Stimulated activated CD8-positive, alpha-beta memory T cell treated with anti-CD3 and anti-CD28 coated beads, Interleukin-12 subunit alpha, Interleukin-12 subunit beta, amount 100 ng/mL, for 1 hour (primary cell): ENCODE results near the gene C15orf39.

Source experiments
- DNase-seq: peaks from one replicate; pipeline ENCODE4 v3.0.0-alpha.2; 2020; ENCODE audit warnings: low read depth

C15orf39 gene

GRCh38 chr15:75172284-75172820, 29.3 kb upstream of the C15orf39 start:
- no peak for DNase-seq

- no peak for DNase-seq
Observed at GRCh38 chr15:75174102-75174501, 27.6 kb upstream of the C15orf39 start.

- DNase-seq = no peak
Observed at GRCh38 chr15:75174729-75175128, 27.0 kb upstream of the C15orf39 start.

GRCh38 chr15:75176396-75176761, 25.3 kb upstream of the C15orf39 start:
- no peak for DNase-seq

- no peak for DNase-seq
Observed at GRCh38 chr15:75177360-75178071, 24.2 kb upstream of the C15orf39 start.

- DNase-seq = no peak
Observed at GRCh38 chr15:75178171-75178937, 23.3 kb upstream of the C15orf39 start.

GRCh38 chr15:75178938-75179745, 22.5 kb upstream of the C15orf39 start:
- DNase-seq = no peak

- DNase-seq = no peak
Observed at GRCh38 chr15:75179746-75180140, 21.9 kb upstream of the C15orf39 start.

- no peak for DNase-seq
Observed at GRCh38 chr15:75181780-75182179, 19.9 kb upstream of the C15orf39 start.

GRCh38 chr15:75182187-75183131, 19.2 kb upstream of the C15orf39 start:
- DNase-seq = no peak

GRCh38 chr15:75185271-75186029, 16.2 kb upstream of the C15orf39 start:
- no peak for DNase-seq

- DNase-seq = no peak
Observed at GRCh38 chr15:75186044-75186443, 15.6 kb upstream of the C15orf39 start.

- DNase-seq = no peak
Observed at GRCh38 chr15:75188499-75188898, 13.2 kb upstream of the C15orf39 start.

- DNase-seq = no peak
Observed at GRCh38 chr15:75191235-75191634, 10.4 kb upstream of the C15orf39 start.

GRCh38 chr15:75192307-75192706, 9.4 kb upstream of the C15orf39 start:
- DNase-seq = no peak

GRCh38 chr15:75193272-75193671, 8.4 kb upstream of the C15orf39 start:
- DNase-seq = no peak

- no peak for DNase-seq
Observed at GRCh38 chr15:75193976-75194375, 7.7 kb upstream of the C15orf39 start.

GRCh38 chr15:75194397-75194796, 7.3 kb upstream of the C15orf39 start:
- no peak for DNase-seq

- DNase-seq = no peak
Observed at GRCh38 chr15:75195122-75195765, 6.4 kb upstream of the C15orf39 start.

GRCh38 chr15:75195766-75196241, 5.9 kb upstream of the C15orf39 start:
- no peak for DNase-seq
